Ovary (tissue), 9 donors: ENCODE measurements around the gene NUP50. TPM values are rescaled to one million over a fixed set of nuclear protein-coding genes. Genes with fewer than 3 reads are reported as not detected.

Experiments used
- DNase-seq, 5 donors: peaks; one replicate each; pipeline ENCODE4 v3.0.0-alpha.2; 2019 to 2020
- H3K27ac ChIP-seq, 2 donors: fragments of 200-600 bp; one replicate each; pipeline versions ENCODE4 v1.5.1 to v1.8.0; 2019 to 2022
- H3K27me3 ChIP-seq: fragments of 200-600 bp; one replicate; pipeline ENCODE4 v1.8.0; 2022
- H3K36me3 ChIP-seq: fragments of 200-600 bp; sonication (generic); one replicate; pipeline ENCODE4 v1.5.1; 2019
- H3K4me1 ChIP-seq: one replicate; pipeline ENCODE4 v1.8.1; 2013; ENCODE audit warnings: mild to moderate bottlenecking, moderate library complexity; ENCODE audit not compliant: insufficient read depth
- H3K4me3 ChIP-seq: fragments of 200-600 bp; sonication (generic); one replicate; pipeline ENCODE4 v1.5.1; 2017
- H3K9me3 ChIP-seq, 2 donors: fragments of 200-600 bp in 1 of 2; sonication (generic) in 1 of 2; one replicate each; pipeline versions ENCODE4 v1.5.1 to v1.8.1; 2013 to 2019; ENCODE audit warnings: mild to moderate bottlenecking in 1 of 2, moderate library complexity in 1 of 2
- CTCF ChIP-seq, 3 donors: fragments of 450-650 bp in 2 of 3; fragments of 200-600 bp in 1 of 3; IDR thresholded peaks; one replicate each; pipeline versions ENCODE4 v1.5.1 to v1.8.0; 2016 to 2022; ENCODE audit warnings: antibody characterized with exemption in 3 of 3, mild to moderate bottlenecking in 1 of 3
- EP300 ChIP-seq: sonication (generic); formaldehyde crosslinking; IDR thresholded peaks from one replicate; pipeline ENCODE4 v1.6.1; 2017; ENCODE audit warnings: antibody characterized with exemption
- POLR2A ChIP-seq: fragments of 450-650 bp; IDR thresholded peaks from one replicate; pipeline ENCODE4 v1.6.1; 2017; ENCODE audit warnings: antibody characterized with exemption, mild to moderate bottlenecking, moderate library complexity
- WGBS, 3 donors: extraction: QIAGEN DNeasy Blood & Tissue Kit in 1 of 3; methylation state at CpG; one replicate each; pipeline versions ENCODE4 v1.1.5 to v1.1.7; 2013 to 2017; 5-methylcytosine and 5-hydroxymethylcytosine counted together
- intact Hi-C, 4 donors: fragments of 100-400 bp; cut with DNase I; formaldehyde crosslinking; loops; one replicate each; pipeline versions ENCODE4 v1.11.0 to v1.15.1; 2022 to 2023
- polyA plus RNA-seq, 2 donors: library from polyadenylated mRNA; stranded (reverse); fragments of 200-250 nt in 1 of 2; fragments of 350-450 nt in 1 of 2; fragmentation: Illumina TruSeq in 1 of 2; extraction: RNeasy Lipid Tissue Mini Kit (QIAGEN cat#74804) in 1 of 2; gene quantifications; one replicate each; pipeline ENCODE4 v1.2.3, GENCODE V29; 2013 to 2014
- total RNA-seq, 7 donors: library from RNA; depleted of rRNA in 2 of 7; stranded (reverse); fragments of >200 nt in 2 of 7; fragmentation: NEBNext Ultra II Directional in 3 of 7; extraction: Animal tissue kit (Norgen Biotek cat#: 25700) in 3 of 7; gene quantifications; one replicate each; pipeline versions ENCODE4 v1.1.0 to v1.2.4, GENCODE V29; 2016 to 2023
- donor health status: DM: no; HTN: no; CAD: no; lungs with moderate emphysema.
- donor health status: DM: no; HTN: no; CAD: no.
- donor health status: Bipolar disorder and iron deficiency.
- donor health status: DM: yes; HTN: yes; CAD: no.
- donor health status: DM: no; HTN: no; CAD: no.
- donor health status: DM: yes; HTN: yes; CAD: no.

The NUP50 gene
- total and polyA plus RNA-seq, 9 donors = 12.4 to 58.6 (median 44.2) TPM

- H3K27ac ChIP-seq = no peak overlapping the region
- DNase-seq = peak in 1 of 5 donors; percentile 10
- TF ChIP-seq CTCF (IDR thresholded peaks at IDR 0.05) = no peak
- no peak for TF ChIP-seq EP300
- no peak for TF ChIP-seq POLR2A
- no peaks in the 10 kb centered on the region for H3K9me3 ChIP-seq
- no peaks in the 10 kb centered on the region for H3K36me3 ChIP-seq
- peaks cover 2% of the 10 kb centered on the region for H3K4me1 ChIP-seq
- no peaks in the 10 kb centered on the region for H3K27me3 ChIP-seq
- no peak overlapping the region for H3K4me3 ChIP-seq
- 80 to 81% (median 81%) methylated on average over 28 of the region's 28 CpGs for WGBS, 3 donors
- intact Hi-C loops = no loop called here
Observed at GRCh38 chr22:45197606-45198462, 34.1 kb downstream of the NUP50 start.

GRCh38 chr22:45198463-45198795 is 34.7 kb downstream of the NUP50 start:
- Histone ChIP-seq H3K4me1 (no peaks in the 10 kb centered on the region), H3K36me3 (no peaks in the 10 kb centered on the region), H3K27me3 (no peaks in the 10 kb centered on the region), H3K27ac (no peak overlapping the region), H3K4me3 (no peak overlapping the region), H3K9me3 (no peaks in the 10 kb centered on the region)
- intact Hi-C loops = no loop called here
- TF ChIP-seq POLR2A (no peak), CTCF (IDR thresholded peaks at IDR 0.05) (no peak), EP300 (no peak)
- WGBS, 3 donors = 76 to 84% (median 83%) methylated on average over 9 of the region's 9 CpGs
- DNase-seq = peak in 1 of 5 donors; percentile 6

GRCh38 chr22:45199723-45200122 is 36.0 kb downstream of the NUP50 start:
- intact Hi-C loops = no loop called here
- Histone ChIP-seq H3K27ac (no peak overlapping the region), H3K4me3 (no peak overlapping the region), H3K4me1 (no peaks in the 10 kb centered on the region), H3K9me3 (no peaks in the 10 kb centered on the region), H3K36me3 (no peaks in the 10 kb centered on the region), H3K27me3 (no peaks in the 10 kb centered on the region)
- peak in 1 of 5 donors; percentile 13 for DNase-seq
- 94 to 95% (median 95%) methylated on average over 16 of the region's 16 CpGs for WGBS, 3 donors
- TF ChIP-seq POLR2A (no peak), CTCF (IDR thresholded peaks at IDR 0.05) (no peak), EP300 (no peak)

- no peaks in the 10 kb centered on the region for H3K27me3 ChIP-seq
- peak in 1 of 5 donors; percentile 7 for DNase-seq
- no peak overlapping the region for H3K4me3 ChIP-seq
- no peaks in the 10 kb centered on the region for H3K36me3 ChIP-seq
- 86 to 93% (median 88%) methylated on average over 9 of the region's 9 CpGs for WGBS, 3 donors
- no peak overlapping the region for H3K27ac ChIP-seq
- no peak for TF ChIP-seq POLR2A
- no peak for TF ChIP-seq EP300
- no peak for TF ChIP-seq CTCF (IDR thresholded peaks at IDR 0.05)
- no peaks in the 10 kb centered on the region for H3K4me1 ChIP-seq
- no peaks in the 10 kb centered on the region for H3K9me3 ChIP-seq
- intact Hi-C loops = no loop called here
Observed at GRCh38 chr22:45200230-45200629, 36.5 kb downstream of the NUP50 start.
